Stimulated activated CD8-positive, alpha-beta memory T cell treated with anti-CD3 and anti-CD28 coated beads, Interleukin-7, amount 100 ng/mL, for 48 hours (primary cell): Measurements from ENCODE around the gene CCDC87.
"Not testable (repeated sequence)": the region's sequence is repeated elsewhere in the genome, so short reads cannot be mapped to it uniquely, and the experiment has no call there.

Experiments
- DNase-seq, 2 donors: peaks; one replicate each; pipeline ENCODE4 v3.0.0-alpha.2; 2020; ENCODE audit warnings: low read depth in 1 of 2; ENCODE audit errors: extremely low read depth in 1 of 2

Gene CCDC87

GRCh38 chr11:66617155-66617834 is 24.4 kb upstream of the CCDC87 start:
- DNase-seq: no peak

- DNase-seq: peak; percentile 95 to 99
Measured at GRCh38 chr11:66616379-66617154, 23.7 kb upstream of the CCDC87 start, which contains the start of gene RBM14. TSS of gene RBM14 (plus strand) at chr11:66616630. CDS start at chr11:66616721, 91 bp downstream.

GRCh38 chr11:66614073-66614472 is 21.2 kb upstream of the CCDC87 start:
- DNase-seq: no peak

GRCh38 chr11:66612458-66612857 is 19.6 kb upstream of the CCDC87 start:
- DNase-seq: no peak

- DNase-seq: no peak
Measured at GRCh38 chr11:66609721-66610617, 17.1 kb upstream of the CCDC87 start.

- DNase-seq: no peak
Measured at GRCh38 chr11:66607126-66607834, 14.4 kb upstream of the CCDC87 start.

- DNase-seq: not testable (repeated sequence)
Measured at GRCh38 chr11:66606608-66607007, 13.7 kb upstream of the CCDC87 start.

- DNase-seq: no peak
Measured at GRCh38 chr11:66604155-66604554, 11.3 kb upstream of the CCDC87 start.

GRCh38 chr11:66603072-66603471 is 10.2 kb upstream of the CCDC87 start:
- no peak for DNase-seq

- DNase-seq: no peak
Measured at GRCh38 chr11:66600631-66601233, 7.9 kb upstream of the CCDC87 start.

GRCh38 chr11:66600219-66600618 is 7.4 kb upstream of the CCDC87 start:
- no peak for DNase-seq

GRCh38 chr11:66598993-66599392 is 6.1 kb upstream of the CCDC87 start:
- no peak for DNase-seq

- DNase-seq: no peak
Measured at GRCh38 chr11:66595245-66595904, 2.5 kb upstream of the CCDC87 start.

- DNase-seq: no peak
Measured at GRCh38 chr11:66593650-66594049, 787 bp upstream of the CCDC87 start.

GRCh38 chr11:66593303-66593635 is 406 bp upstream of the CCDC87 start:
- DNase-seq: no peak

GRCh38 chr11:66591175-66591574 is 1.7 kb downstream of the CCDC87 start:
- DNase-seq: no peak

GRCh38 chr11:66589996-66590675 is 2.7 kb downstream of the CCDC87 start:
- no peak for DNase-seq

GRCh38 chr11:66589315-66589714 is 3.5 kb downstream of the CCDC87 start:
- DNase-seq: not testable (repeated sequence)

- DNase-seq: no peak
Measured at GRCh38 chr11:66586136-66586535, 6.7 kb downstream of the CCDC87 start.
